ENCODE results near the gene SMIM10. TPM values are rescaled to one million over a fixed set of nuclear protein-coding genes. Genes with fewer than 3 reads are reported as not detected.

The SMIM10 gene
- polyA plus RNA-seq, 1 donor (not counting 4 experiments of a cell fraction or from before 2014, with no cell fraction given) = 0.04 TPM

GRCh38 chrX:134982748-134983147, 8.0 kb upstream of the SMIM10 start:
- no peak for FAIRE-seq
- no peak overlapping the region for H3K9ac ChIP-seq (ENCODE audit: control insufficient read depth, extremely low read depth, insufficient read depth, low read length)

GRCh38 chrX:134985479-134985878, 5.3 kb upstream of the SMIM10 start:
- TF ChIP-seq CTCF (optimal IDR thresholded peaks at IDR 0.05 in 1 of 3, IDR thresholded peaks at IDR 0.05 in 1 of 3, conservative IDR thresholded peaks at IDR 0.05 in 1 of 3; ENCODE audit: extremely low read depth in 1 of 3, insufficient read depth in 2 of 3, low read length in 3 of 3) (no peak), EZH2 (IDR thresholded peaks at IDR 0.05; ENCODE audit: low read length) (no peak)
- Histone ChIP-seq H3K9me3 (ENCODE audit: control insufficient read depth, low read depth, low read length) (no peaks in the 10 kb centered on the region), H3K27ac (ENCODE audit: control insufficient read depth, insufficient read depth, low read length) (no peak overlapping the region), H3K9me1 (ENCODE audit: control insufficient read depth, extremely low read depth, insufficient read depth, low read length) (no peaks in the 10 kb centered on the region), H3K9ac (ENCODE audit: control insufficient read depth, extremely low read depth, insufficient read depth, low read length) (no peak overlapping the region), H2AFZ (ENCODE audit: control insufficient read depth, low read length) (no peak overlapping the region), H3K36me3 (ENCODE audit: control insufficient read depth in 2 of 2, extremely low read depth in 1 of 2, insufficient read depth in 2 of 2, low read length in 2 of 2) (no peaks in the 10 kb centered on the region), H3K4me2 (ENCODE audit: control insufficient read depth, extremely low read depth, insufficient read depth, low read depth, low read length) (no peak overlapping the region), H3K4me1 (ENCODE audit: control insufficient read depth, extremely low read depth, insufficient read depth, low read length) (no peaks in the 10 kb centered on the region), H3K79me2 (ENCODE audit: control insufficient read depth, insufficient read depth, low read length) (no peaks in the 10 kb centered on the region), H4K20me1 (ENCODE audit: control insufficient read depth, extremely low read depth, insufficient read depth, low read length) (no peaks in the 10 kb centered on the region), H3K4me3 (ENCODE audit: control insufficient read depth in 2 of 3, extremely low read depth in 1 of 3, insufficient read depth in 2 of 3, low read depth in 1 of 3, low read length in 3 of 3) (no peak overlapping the region), H3K27me3 (ENCODE audit: control insufficient read depth, extremely low read depth, insufficient read depth, low read length) (no peaks in the 10 kb centered on the region)
- FAIRE-seq = no peak
- DNase-seq (ENCODE audit: low read depth, low spot score) = no peak
- dilution Hi-C loops (cut with MboI; ENCODE audit: extremely low pct_ligation_motif_present, low sequenced_read_pairs) = no loop called here

More at GRCh38 chrX:134982748-134983147, 8.0 kb upstream of the SMIM10 start:
- Histone ChIP-seq H3K4me1 (ENCODE audit: control insufficient read depth, extremely low read depth, insufficient read depth, low read length) (no peaks in the 10 kb centered on the region), H3K27ac (ENCODE audit: control insufficient read depth, insufficient read depth, low read length) (no peak overlapping the region), H3K79me2 (ENCODE audit: control insufficient read depth, insufficient read depth, low read length) (no peaks in the 10 kb centered on the region), H3K4me3 (ENCODE audit: control insufficient read depth in 2 of 3, extremely low read depth in 1 of 3, insufficient read depth in 2 of 3, low read depth in 1 of 3, low read length in 3 of 3) (no peak overlapping the region), H3K9me3 (ENCODE audit: control insufficient read depth, low read depth, low read length) (no peaks in the 10 kb centered on the region), H2AFZ (ENCODE audit: control insufficient read depth, low read length) (no peak overlapping the region), H3K4me2 (ENCODE audit: control insufficient read depth, extremely low read depth, insufficient read depth, low read depth, low read length) (no peak overlapping the region), H3K9me1 (ENCODE audit: control insufficient read depth, extremely low read depth, insufficient read depth, low read length) (no peaks in the 10 kb centered on the region), H4K20me1 (ENCODE audit: control insufficient read depth, extremely low read depth, insufficient read depth, low read length) (no peaks in the 10 kb centered on the region), H3K27me3 (ENCODE audit: control insufficient read depth, extremely low read depth, insufficient read depth, low read length) (no peaks in the 10 kb centered on the region), H3K36me3 (ENCODE audit: control insufficient read depth in 2 of 2, extremely low read depth in 1 of 2, insufficient read depth in 2 of 2, low read length in 2 of 2) (no peaks in the 10 kb centered on the region)
- DNase-seq (ENCODE audit: low read depth, low spot score) = no peak
- TF ChIP-seq CTCF (optimal IDR thresholded peaks at IDR 0.05 in 1 of 3, IDR thresholded peaks at IDR 0.05 in 1 of 3, conservative IDR thresholded peaks at IDR 0.05 in 1 of 3; ENCODE audit: extremely low read depth in 1 of 3, insufficient read depth in 2 of 3, low read length in 3 of 3) (no peak), EZH2 (IDR thresholded peaks at IDR 0.05; ENCODE audit: low read length) (no peak)
- dilution Hi-C loops (cut with MboI; ENCODE audit: extremely low pct_ligation_motif_present, low sequenced_read_pairs) = no loop called here
